ENCODE data around the gene STC2.
"Not testable (repeated sequence)": the region's sequence is repeated elsewhere in the genome, so short reads cannot be mapped to it uniquely, and the experiment has no call there.

STC2 gene

DNA sequence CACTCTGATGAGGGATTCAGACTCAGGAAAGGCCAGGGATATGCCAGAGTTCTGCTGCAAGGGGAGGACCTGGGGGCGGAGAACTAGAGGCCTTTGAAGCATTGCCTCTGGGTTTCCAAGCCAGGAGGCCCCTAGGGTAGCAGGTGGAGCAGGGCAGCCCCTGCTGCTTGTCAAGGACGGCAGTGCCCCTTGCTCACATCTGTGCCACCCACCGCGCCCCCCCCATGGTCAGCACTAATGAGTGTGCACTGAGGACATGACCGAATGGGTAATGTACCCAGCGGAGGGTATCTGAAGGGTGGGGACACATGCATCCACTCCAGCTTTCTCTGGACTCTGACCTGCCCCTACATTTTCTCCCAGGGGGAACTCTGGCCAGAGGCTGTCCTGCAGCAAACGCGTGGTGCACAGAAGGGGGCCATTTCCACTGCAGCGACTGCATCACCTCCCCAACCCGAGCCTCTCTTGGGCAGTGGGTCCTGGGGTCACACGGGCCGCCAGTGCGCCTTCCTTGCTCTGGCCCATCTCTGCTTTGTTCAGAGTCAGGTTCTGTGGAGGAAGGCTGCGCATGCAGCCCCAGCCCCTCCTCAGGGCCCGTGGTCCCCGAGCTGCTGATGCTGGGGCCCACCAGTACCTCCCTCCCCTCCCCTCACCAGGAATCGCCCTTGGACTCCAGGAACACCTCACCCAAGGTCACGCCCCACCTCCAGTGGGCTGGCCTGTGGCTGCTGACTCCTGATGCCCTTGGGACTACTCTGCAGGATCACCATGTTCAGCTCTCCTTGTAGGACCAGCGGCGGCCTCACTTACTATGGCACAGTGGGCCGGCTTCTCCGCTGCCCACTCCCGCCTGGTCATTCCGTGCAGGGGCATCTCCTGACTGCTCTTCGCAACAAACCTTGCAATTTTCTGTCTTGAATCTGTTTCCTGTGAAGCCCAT is 31.2 kb downstream of the STC2 start:
- DNase-seq (ENCODE audit: low spot score), result no peak

DNA sequence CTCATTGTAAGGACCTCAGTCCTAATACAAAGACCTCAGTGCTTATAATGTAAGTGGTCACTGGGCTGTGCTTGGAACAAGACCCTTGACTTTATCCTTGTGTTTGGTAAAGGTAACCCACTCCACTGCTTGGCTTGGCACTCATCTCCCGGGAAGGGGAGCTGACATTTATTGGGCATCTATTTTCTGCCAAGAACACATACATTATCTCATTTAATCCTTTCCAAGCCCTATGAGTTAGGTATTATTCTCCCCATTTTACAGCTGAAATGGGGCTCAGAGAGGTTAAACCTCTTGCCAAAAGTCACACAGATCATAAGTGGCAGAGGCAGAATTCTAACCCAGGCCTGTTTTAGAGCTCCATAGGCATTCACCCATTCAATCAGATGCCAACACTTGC is 32.4 kb downstream of the STC2 start:
- DNase-seq (ENCODE audit: low spot score), result no peak

DNA sequence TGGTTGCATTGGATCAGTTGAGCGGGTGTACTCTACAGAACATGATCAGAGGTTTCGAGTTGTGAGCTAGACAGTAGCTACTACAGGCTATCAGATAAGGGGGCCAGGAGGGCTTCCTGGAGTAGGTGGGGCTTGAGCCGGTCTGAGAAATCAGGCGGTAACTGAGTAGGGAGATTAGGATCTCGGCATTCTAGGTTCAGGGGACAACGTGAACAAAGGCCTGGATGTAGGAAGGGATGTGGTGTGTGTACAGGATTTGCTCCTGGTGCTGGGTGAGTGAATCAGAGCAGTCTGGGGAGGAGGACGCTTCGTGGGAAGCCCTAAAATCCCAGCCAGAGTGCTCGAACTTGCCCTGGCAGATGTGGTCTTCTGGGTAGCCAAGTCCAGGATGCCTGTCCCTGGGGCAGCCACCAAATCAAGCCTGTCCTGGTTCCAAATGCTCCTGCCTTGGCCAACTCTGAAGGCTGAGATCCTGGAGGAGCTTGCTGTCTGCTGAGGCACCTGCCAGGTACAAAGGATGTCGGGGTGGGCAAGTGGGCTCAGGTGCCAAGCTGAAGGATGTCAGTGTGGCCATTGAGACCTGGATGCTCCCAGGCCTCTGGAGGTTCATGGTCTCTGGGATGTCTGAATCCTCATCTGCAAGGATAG is 33.4 kb downstream of the STC2 start:
- no peak for DNase-seq (ENCODE audit: low spot score)

DNA sequence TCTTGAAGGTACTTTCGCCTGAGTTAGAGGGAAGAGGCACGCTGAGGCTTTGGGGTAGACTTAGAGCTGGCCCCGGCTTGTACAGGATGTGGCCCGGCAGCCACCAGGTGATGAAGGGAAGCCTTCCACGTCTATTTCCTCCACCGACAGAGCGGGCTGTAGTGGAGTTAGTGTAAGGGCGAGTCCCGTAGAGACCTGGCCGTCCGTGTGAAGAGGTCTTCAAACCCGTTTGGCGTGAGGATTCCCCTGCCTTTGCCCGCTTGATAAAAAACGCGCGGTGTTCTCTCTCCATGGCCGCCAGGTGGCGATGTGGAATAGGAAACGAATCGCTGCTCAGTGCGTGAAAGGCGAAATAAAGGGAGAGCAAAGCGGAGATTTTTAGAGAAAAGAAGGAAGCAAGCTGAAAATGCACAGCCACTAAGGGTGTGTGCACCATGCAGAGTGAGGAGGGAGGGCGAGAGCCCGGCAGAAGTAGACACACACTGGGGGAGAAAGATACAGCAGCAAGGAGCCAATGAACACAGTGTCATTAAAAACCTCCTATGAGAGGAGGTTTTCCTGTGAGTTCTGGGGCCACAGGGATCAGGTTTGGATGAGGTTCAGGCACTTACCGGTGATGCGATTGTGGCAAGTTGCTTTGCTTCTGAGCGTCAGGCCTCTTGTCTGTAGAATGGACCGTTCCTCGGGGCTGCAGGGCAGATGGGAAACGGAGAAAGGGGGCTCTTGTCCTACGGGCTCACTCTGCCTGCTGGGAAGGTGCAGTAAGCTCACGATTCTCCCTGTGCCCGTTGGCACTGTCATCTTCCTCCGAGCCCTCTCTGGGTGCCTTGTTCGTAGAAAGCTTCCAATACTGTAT is 34.2 kb downstream of the STC2 start:
- DNase-seq (ENCODE audit: low spot score), result peak; percentile 71

DNA sequence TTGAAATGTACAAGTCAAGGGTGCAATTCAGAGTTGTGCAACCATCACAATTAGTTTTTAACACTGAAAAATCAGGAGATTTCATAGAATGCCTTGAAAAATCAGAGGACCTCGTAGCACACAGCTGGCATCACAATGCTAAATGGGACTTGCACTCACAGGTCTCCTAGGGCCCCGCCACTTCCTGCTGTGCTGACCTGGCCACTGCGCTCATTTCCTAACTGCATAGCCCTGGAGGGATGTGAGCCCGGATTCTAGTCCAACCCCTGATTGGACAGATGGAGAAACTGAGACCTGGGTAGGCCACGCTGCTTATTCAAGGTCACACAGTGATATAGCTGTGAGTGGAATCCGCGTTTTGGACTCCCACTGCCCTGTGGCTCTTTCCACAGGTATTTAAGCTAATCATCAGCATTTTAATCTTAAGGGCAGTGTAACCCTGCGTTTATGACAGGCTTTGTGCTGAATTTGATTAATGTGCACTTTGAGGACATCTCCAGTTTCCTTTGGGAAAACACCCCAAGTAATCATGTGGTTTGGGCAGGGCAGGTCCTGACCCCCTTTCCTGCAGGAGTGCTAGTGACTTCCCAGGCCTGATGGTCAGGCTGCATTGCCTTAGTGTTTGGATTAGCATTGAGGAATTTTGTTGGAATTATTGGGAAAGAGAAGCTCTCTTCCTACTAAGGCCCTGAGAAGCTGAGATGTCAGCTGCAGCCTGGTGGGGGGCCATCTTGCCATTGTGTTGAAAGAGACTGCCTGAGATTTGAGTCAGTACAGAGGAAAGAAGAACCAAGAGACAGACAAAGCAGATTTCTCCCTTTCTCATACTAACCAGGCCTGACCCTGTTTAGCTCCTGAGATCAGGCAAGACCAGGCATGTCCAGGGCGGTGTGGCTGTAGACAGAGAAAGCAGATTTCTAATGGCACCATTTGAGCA is 36.2 kb downstream of the STC2 start:
- no peak for DNase-seq (ENCODE audit: low spot score)

DNA sequence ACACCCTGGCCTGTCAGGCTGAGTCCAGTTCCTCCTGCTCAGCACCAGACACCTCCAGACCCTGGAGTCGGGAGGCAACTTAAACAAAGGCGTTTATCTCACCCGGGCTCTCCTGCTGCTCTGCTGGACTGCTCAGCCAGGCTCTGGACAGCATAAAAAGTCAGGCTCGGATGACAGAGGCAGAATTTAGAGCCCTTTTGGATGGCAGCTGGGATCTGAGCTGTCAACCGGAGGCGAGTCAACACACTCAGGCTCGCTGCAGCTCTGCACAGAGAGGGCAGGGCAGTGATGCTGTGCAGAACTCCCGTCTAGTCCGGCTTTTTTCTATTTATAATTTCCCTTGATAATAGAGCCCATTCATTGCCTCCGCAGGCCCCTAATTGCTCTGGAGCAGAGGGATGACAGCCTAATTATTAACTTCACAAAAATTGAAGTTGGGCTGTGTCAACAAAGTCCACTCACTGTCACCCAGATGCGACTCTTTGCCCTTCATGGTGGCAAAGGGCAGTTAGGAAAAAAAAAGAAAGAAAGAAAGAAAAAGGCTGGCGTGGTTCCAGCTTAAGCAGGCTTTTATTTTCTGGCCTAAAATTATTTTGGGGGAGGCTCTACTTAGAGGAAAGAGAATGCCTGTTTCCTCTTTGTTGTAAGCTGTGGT is 37.6 kb downstream of the STC2 start:
- DNase-seq (ENCODE audit: low spot score), result no peak

DNA sequence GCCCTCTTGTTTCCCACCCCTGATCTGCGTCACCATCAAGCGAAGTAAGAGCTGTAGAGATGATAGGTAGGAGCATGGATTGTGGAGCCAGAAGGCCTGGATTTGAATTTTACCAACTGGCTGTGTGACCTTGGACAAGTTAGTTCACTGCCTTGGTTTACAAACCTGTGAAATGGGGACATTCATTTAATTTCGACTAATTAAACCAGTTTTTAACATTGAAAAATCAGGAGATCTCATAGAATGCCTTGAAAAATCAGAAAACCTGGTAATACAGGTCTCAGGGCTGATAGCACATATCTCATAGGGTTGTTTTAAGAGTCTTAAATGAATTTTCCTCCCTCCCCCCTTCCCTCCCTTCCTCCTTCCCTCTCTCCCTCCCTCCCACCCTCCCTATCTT is 38.8 kb downstream of the STC2 start:
- DNase-seq (ENCODE audit: low spot score), result no peak

DNA sequence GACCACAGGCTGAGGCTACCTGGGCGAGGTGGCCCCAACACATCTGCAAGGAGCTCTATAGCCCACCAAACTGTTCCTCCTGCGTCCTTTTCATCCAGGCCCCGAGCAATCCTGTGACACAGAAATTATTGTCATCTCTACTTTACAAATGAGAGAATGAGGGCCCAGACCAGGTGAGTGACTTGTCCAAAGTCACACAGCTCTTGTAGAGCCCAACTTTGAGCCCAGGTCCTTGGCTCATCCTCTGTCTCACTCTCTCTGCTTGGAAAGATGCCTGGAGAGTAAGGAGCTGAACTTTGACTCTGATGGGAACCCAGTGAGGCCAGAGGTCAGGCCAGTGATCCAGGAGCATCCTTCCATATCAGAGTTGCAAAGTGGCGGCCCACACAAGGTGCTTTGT is 39.6 kb downstream of the STC2 start:
- no peak for DNase-seq (ENCODE audit: low spot score)

DNA sequence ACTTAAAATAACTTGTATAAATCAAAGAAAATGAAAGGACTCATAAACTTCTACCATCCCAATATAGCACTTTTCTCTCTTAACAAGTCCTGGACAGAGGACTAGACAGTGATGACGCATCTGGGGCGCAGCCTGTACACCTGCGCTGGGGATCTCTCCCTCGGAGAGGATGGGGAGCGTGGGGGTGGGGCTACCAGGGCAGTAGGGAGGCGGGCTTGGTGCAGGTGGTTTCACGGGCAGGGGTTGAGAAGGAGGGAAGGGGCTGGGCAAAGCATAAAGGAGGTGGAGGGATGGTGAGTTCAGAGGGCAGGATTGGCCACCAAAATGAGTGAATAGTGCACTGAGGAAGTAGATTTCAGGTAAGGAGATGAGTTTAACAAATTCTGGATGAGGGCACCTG is 41.1 kb downstream of the STC2 start:
- DNase-seq (ENCODE audit: low spot score), result no peak

DNA sequence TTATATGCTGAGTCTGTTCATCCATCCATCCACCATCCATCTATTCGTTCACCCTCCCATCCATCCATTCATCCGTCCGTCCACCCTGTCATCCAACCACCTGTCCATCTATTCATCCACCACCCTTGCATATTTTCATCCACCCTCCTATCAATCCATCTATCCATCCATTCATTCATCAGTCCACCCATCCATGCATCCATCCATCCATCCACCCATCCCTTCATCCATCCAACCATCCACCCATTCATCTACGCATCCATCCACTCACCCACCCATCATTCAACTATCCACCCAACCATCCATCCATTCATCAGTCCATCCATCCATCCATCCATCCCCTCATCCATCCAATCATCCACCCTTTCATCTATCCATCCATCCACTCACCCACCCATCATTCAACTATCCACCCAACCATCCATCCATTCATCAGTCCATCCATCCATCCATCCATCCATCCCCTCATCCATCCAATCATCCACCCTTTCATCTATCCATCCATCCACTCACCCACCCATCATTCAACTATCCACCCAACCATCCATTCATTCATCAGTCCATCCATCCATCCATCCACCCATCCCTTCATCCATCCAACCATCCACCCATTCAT is 43.8 kb downstream of the STC2 start:
- DNase-seq (ENCODE audit: low spot score), result not testable (repeated sequence)

DNA sequence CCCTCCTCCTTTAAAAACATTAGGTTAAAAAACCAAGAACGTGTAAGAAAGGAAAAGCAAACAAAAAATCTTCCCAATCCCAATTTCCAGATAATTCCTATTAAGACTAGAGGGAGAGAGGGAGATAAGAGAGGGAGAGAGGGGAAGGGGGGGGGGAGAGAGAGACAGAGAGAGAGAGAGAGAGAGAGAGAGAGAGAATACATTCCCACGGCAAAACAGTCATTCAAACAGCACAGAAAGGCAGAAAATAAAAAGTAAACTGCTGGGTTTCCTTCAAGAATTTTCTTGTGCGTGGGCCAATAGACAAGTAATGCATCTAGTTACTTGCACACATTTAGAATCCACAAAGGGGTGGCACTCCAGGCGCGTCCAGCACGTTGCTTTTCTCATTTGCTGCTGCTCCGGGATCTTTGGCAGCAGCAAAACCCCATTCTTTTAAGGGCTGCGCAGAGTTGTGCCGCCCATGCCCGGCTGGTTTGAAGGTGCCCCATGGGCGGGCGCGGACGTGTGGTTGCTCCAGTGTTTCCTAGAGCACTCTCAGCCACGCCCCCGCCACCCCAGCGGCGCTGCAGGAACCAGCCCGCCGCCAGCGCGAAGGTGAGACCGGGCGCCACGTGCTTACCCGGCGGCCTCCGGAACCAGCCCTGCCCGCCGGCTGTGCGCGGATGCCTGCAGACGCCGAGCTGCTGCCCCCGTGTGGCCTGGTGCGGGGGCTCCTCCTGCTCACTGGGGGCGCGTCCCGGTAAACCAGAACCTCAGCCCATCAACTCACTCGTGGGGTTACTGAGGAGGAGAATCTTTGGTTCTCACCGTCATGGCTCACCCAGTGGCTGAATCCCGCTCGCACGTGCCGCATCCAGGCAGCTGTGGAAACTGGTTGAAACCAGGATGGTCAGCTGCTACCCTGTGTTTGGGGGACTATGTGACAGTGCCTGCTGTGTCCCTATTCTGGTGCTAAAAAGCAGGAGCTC is 44.6 kb downstream of the STC2 start:
- DNase-seq (ENCODE audit: low spot score), result peak; percentile 71

DNA sequence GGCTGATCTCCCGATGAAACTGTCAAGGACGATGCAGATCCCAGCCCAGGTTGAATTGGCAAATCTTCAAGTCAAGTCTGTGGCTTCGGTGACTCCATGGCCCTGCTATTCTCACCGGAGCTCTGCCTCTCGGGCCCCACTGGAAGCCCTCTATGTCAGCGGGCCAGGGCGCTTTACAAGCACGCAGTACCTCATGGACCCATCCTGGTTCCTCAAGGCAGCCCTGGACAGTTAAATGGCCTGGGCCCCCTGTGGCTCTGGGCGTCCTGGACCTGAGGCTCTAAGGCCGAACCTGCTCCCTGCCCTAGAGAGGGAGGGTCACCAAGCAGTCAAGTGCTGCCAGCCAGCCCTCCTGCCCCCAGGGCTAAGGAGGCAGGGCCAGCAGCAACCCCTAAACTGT is 45.3 kb downstream of the STC2 start:
- DNase-seq (ENCODE audit: low spot score), result no peak

DNA sequence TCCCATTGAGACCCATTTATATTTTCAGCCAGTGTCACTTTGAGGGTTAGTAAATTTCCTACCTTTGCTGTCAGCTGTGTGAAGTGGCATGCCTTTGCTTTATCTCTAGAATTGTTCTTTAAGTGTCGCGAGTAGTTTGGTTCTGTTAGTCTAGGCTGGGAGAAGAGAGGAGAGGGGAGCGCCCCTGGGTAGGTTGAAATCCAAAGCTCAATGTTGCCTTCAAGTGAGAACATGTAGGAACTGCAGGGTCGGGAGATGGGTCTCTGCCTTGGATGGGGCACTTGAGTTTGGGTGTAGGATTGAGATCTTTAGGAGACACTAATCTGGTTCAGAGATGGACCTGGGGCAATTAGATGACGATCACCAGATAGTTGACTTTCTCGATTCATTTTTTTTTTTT is 46.3 kb downstream of the STC2 start:
- DNase-seq (ENCODE audit: low spot score), result no peak

DNA sequence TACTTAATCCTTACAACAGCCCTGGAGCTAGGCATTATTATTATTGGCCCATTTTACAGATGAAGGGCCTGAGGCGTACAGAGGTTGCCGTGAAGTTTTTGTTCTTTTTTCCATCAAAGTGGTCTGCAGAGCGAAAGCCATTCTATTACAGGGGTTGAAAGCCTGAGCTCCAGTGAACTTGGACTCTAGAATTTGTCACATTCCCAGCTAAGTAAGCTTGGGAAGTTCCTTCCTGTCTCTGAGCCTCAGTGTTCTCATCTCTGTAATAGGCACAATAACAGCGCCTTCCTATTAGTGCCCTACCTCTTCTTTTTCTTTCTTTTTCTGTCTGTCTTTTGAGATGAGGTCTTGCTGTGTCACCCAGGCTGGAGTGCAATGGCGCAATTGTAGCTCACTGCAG is 49.0 kb downstream of the STC2 start:
- no peak for DNase-seq (ENCODE audit: low spot score)

DNA sequence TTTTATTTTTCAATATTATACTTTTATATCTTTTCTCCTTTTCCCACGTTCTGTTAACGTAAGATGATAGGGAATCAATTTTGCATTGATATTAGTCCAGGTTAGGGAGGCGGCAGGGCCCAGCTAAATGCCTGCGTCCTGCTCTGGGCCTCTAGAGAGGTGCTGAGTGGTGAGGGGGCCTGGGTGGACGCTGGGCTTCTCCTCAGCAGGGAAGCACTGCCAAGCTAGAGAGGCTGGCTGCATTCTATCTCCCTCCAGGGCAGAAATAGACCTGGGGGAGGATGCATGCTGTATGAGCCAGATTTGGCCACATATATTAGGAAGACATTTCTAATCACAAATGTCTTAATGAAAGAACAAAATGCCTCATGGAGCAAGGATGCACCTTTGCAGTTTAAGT is 49.6 kb downstream of the STC2 start:
- no peak for DNase-seq (ENCODE audit: low spot score)

DNA sequence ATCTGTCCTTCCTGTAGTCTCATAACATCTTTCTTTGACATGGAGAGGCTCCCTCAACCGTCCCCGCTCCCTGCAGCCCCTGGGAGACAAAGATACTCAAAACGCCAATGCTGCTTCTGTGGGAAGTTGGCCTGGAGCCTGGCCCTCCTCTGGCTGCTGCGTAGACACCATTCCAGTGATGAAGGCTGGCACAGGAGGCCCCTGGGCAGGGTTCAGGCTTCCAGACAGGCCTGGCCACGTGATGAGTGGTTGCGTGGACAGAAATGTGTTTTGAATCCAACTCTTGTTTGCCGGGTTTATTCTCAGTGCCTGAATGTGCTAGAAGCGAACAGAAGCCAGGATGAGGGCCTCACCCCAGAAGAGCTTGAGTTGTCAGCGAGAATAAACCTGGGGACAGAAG is 50.0 kb downstream of the STC2 start:
- no peak for DNase-seq (ENCODE audit: low spot score)

DNA sequence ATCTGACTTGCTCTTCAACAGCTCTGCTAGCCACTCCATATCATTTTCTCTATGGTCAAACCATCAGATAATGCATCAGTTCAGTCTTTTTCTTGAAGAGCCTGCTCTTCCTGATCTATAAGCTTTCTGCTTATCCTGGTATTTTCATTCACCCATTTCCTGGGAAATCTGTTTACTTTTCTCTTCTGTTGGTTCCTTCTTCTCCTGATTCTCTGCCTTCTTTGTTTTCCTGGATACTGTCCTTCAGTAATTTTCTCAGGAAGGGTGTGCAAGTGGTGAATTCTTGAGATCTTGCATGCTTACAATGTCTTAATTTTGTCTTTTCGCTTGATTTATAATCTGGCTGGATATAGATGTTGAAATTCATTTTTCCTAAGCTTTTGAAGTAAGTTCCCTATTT is 53.4 kb downstream of the STC2 start:
- DNase-seq (ENCODE audit: low spot score), result no peak

DNA sequence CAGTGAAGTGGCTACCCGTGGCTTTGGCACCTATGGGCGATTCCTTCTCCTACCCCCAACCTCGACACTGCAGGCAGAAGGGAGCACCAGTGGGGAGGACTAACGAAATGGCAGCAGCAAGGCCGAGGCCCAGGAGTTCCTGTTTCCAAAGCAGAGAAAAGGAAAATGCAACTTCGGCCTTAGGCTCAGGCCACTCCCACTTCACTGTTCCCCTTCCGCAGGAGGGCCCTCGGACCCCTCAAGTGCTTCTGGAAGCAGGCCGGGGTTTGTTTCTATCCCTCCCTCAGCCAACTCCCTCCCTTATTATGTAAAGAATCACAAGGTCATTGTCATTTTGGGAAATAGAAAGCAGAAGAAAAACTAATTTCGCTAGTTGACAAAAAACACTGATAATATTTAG is 56.8 kb downstream of the STC2 start:
- no peak for DNase-seq (ENCODE audit: low spot score)

DNA sequence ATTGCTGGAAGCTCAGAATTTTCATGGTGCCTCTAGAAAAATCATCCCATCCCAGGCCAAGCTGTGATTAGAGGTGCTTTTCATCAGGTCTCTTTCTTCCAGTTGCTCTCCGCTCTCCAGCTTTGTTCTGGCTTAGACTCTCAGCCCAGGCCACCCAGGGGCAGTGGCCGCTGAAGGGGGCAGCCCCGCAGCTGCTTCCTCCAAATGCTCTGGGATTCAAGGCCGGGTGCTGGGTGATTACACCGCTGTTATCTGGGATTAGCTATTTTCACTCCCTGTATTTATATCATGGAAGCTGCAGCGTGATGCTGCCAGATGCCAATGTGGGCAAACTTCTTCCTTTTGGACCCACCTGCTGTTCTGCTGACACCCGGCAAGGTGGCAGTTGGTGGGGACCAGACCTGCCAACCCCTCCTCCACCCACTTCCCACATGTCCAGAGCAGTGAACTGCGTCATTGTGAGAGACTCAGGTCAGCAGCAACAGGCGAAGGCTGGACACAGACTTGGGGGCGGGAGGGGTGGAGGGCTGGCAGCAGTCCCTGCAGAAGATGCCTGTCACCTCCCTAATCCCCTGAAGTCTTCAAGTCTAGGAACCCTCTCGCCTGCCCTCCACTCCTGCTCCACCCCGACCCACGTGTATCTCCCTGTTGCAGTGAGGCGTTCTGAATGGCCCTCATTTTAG is 59.3 kb downstream of the STC2 start:
- DNase-seq (ENCODE audit: low spot score), result no peak

All from activated CD4-positive, alpha-beta T cell treated with anti-CD3 and anti-CD28 coated beads, Interleukin-2, Interleukin-4, amounts not matched to agents 100 ng/mL and 50 ng/mL, durations not matched to agents 16 hours and 8 hours (primary cell).